HFFc6 (cell line): ENCODE data around the gene TTLL4. TPM values are rescaled to one million over a fixed set of nuclear protein-coding genes. Genes with fewer than 3 reads are reported as not detected.

Source experiments
- DNase-seq: peaks from one replicate; pipeline ENCODE4 v3.0.0-alpha.2; 2018
- H3K27ac Mint-ChIP-seq: 2 replicates; pipeline ENCODE4 v1.8.0; 2020; ENCODE audit warnings: mild to moderate bottlenecking, mixed read lengths
- H3K27me3 Mint-ChIP-seq: 2 replicates; pipeline ENCODE4 v1.8.0; 2021; ENCODE audit warnings: mild to moderate bottlenecking, moderate library complexity, mixed read lengths; ENCODE audit not compliant: insufficient read depth
- H3K36me3 Mint-ChIP-seq: 2 replicates; pipeline ENCODE4 v1.8.0; 2021; ENCODE audit warnings: low read depth, mixed read lengths
- H3K4me1 Mint-ChIP-seq: 2 replicates; pipeline ENCODE4 v1.8.0; 2020; ENCODE audit warnings: low read depth, mixed read lengths
- H3K4me3 Mint-ChIP-seq: 2 replicates; pipeline ENCODE4 v1.8.0; 2020; ENCODE audit warnings: mild to moderate bottlenecking, moderate library complexity, mixed read lengths
- H3K9me3 Mint-ChIP-seq: 2 replicates; pipeline ENCODE4 v1.8.0; 2020; ENCODE audit warnings: mild to moderate bottlenecking, mixed read lengths
- total RNA-seq, 6 experiments: library from RNA; stranded (reverse); fragmentation: NEBNext Ultra II Directional; extraction: Animal tissue kit (Norgen Biotek cat#: 25700); gene quantifications; 2 replicates in 1 of 6; 3 replicates in 5 of 6; pipeline ENCODE4 v1.2.3, GENCODE V29; 2021
- TF ChIP-seq, protein P1 (sequence below): fragments of 200-600 bp; sonication (generic); IDR thresholded peaks from 2 replicates; pipeline ENCODE4 v1.5.0; 2021; ENCODE audit warnings: antibody characterized with exemption, mild to moderate bottlenecking

TTLL4 gene
- total RNA-seq, 6 experiments from 2014 or later = 16.1 to 19.6 (median 17.0) TPM

DNA sequence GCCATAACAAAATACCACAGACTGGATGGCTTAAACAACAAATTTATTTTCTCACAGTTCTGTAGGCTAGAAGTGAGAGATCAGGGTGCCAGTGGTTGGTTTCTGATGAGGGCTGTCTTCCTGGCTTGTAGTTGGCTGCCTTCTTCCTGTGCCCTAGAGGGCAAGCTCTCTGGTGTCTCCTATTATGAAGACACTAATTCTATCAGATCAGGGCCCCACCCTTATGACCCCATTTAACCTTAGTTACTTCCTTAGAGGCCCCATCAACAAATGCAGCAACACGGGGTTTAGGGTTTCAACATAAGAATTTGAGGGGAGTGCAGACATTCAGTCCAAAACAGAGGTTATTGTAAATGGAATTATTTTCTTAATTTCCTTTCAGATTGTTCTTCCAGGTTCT lies 94.2 kb downstream of the TTLL4 start:
- TF ChIP-seq, protein P1, sequence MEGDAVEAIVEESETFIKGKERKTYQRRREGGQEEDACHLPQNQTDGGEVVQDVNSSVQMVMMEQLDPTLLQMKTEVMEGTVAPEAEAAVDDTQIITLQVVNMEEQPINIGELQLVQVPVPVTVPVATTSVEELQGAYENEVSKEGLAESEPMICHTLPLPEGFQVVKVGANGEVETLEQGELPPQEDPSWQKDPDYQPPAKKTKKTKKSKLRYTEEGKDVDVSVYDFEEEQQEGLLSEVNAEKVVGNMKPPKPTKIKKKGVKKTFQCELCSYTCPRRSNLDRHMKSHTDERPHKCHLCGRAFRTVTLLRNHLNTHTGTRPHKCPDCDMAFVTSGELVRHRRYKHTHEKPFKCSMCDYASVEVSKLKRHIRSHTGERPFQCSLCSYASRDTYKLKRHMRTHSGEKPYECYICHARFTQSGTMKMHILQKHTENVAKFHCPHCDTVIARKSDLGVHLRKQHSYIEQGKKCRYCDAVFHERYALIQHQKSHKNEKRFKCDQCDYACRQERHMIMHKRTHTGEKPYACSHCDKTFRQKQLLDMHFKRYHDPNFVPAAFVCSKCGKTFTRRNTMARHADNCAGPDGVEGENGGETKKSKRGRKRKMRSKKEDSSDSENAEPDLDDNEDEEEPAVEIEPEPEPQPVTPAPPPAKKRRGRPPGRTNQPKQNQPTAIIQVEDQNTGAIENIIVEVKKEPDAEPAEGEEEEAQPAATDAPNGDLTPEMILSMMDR = no peak
- H3K36me3 Mint-ChIP-seq = peaks cover 8% of the 10 kb centered on the region
- DNase-seq = no peak

More for the DNA sequence above, 94.2 kb downstream of the TTLL4 start:
- Mint-ChIP-seq H3K27ac (no peak overlapping the region), H3K4me1 (peaks cover 17% of the 10 kb centered on the region), H3K27me3 (peaks cover 6% of the 10 kb centered on the region), H3K9me3 (peaks cover 8% of the 10 kb centered on the region; the same call in 1 of the 2 replicates), H3K4me3 (no peak overlapping the region)

Other genes starting within 250 kb of the TTLL4 start
- 1 to 10 TPM; 6.1 to 7.4 (median 6.8) TPM for gene USP37, start 142.5 kb upstream of the TTLL4 start, total RNA-seq
- 10 to 100 TPM; 36.9 to 57.5 (median 49.3) TPM for gene CNOT9, start 142.0 kb upstream of the TTLL4 start, total RNA-seq
- 1 to 10 TPM in 2 of 6 experiments, under 1 TPM in 4; 0.61 to 1.3 (median 0.83) TPM for gene PLCD4, start 102.9 kb upstream of the TTLL4 start, total RNA-seq
- 10 to 100 TPM; 21.2 to 24.9 (median 23.5) TPM for gene ZNF142, start 51.2 kb upstream of the TTLL4 start, total RNA-seq
- gene BCS1L, start 51.2 kb upstream of the TTLL4 start, total RNA-seq = 10 to 100 TPM; 32.9 to 43.5 (median 35.8) TPM
- gene RNF25, start 38.8 kb upstream of the TTLL4 start, total RNA-seq = 10 to 100 TPM; 32.7 to 47.9 (median 39.2) TPM
- gene STK36, start 38.7 kb upstream of the TTLL4 start, total RNA-seq = 10 to 100 TPM; 20.0 to 31.0 (median 23.8) TPM
- gene CYP27A1, start 71.3 kb downstream of the TTLL4 start, total RNA-seq = under 1 TPM in 4 of 6 experiments, not detected in 2; 0.18 to 0.26 (median 0.21) TPM
- not detected for gene PRKAG3, start 121.0 kb downstream of the TTLL4 start, total RNA-seq
- not detected for gene WNT6, start 149.0 kb downstream of the TTLL4 start, total RNA-seq
- gene WNT10A, start 170.0 kb downstream of the TTLL4 start, total RNA-seq = not detected
- gene CDK5R2, start 248.8 kb downstream of the TTLL4 start, total RNA-seq = under 1 TPM in 4 of 6 experiments, not detected in 2; 0.07 to 0.15 (median 0.08) TPM